HUES48 (cell line): ENCODE data around the gene NUTM1.
"Not testable (repeated sequence)": the region's sequence is repeated elsewhere in the genome, so short reads cannot be mapped to it uniquely, and the experiment has no call there.

Experiments used
- H3K27ac ChIP-seq: one replicate; pipeline ENCODE4 v1.7.0; 2013; ENCODE audit warnings: low read depth, low read length, inconsistent platforms
- H3K27me3 ChIP-seq: 2 replicates; pipeline ENCODE4 v1.6.1; 2013; ENCODE audit warnings: mild to moderate bottlenecking, low read length; ENCODE audit not compliant: control insufficient read depth, insufficient read depth
- H3K36me3 ChIP-seq: 2 replicates; pipeline ENCODE4 v1.6.1; 2013; ENCODE audit warnings: low read length; ENCODE audit not compliant: control insufficient read depth, insufficient read depth
- H3K4me1 ChIP-seq: 2 replicates; pipeline ENCODE4 v1.6.1; 2013; ENCODE audit warnings: mild to moderate bottlenecking, low read length; ENCODE audit not compliant: control insufficient read depth, insufficient read depth
- H3K4me3 ChIP-seq: 2 replicates; pipeline ENCODE4 v1.5.1; 2013; ENCODE audit warnings: mild to moderate bottlenecking, low read depth, low read length
- H3K9ac ChIP-seq: 2 replicates; pipeline ENCODE4 v1.6.1; 2013; ENCODE audit warnings: mild to moderate bottlenecking, low read depth, low read length, moderate library complexity
- H3K9me3 ChIP-seq: 2 replicates; pipeline ENCODE4 v1.6.1; 2013; ENCODE audit warnings: low read length; ENCODE audit not compliant: control insufficient read depth, insufficient read depth

Gene NUTM1

DNA sequence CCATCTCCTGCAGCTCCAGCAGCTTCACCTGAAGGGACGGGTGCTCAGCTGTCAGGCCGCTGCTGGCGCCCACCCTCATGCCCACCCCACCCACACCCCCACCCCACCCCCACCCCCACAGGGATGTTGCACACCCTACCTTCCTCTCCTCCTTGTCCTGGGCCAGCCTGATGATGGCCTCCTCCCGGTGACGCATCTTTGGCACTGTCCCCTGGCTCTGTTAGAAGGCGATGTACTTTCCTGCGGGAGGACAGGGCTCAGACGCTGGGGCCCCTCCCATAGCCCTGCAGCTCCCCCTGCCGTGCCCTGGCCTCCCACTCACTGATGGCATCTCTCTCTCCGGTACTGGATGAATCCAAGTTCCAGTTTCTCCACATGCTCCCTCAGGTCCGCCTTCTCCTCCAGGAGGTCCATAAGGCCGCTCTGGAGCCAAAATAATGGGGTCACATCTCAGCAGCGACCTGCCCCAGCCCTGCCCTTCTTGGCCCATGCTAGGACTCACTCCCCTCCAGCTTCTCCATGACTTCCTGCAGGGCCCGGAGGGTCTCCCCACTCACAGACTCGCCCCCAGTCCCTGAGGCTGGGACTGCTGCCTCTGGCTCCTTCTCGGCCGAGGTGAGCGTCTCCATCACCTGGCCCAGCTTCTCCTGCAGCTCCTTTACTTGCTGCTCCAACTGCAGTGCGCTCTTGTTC, 38.9 kb downstream of the NUTM1 start:
- not testable (repeated sequence) for H3K4me1 ChIP-seq, H3K27ac ChIP-seq, H3K4me3 ChIP-seq, H3K9me3 ChIP-seq, H3K27me3 ChIP-seq, H3K9ac ChIP-seq, H3K36me3 ChIP-seq

DNA sequence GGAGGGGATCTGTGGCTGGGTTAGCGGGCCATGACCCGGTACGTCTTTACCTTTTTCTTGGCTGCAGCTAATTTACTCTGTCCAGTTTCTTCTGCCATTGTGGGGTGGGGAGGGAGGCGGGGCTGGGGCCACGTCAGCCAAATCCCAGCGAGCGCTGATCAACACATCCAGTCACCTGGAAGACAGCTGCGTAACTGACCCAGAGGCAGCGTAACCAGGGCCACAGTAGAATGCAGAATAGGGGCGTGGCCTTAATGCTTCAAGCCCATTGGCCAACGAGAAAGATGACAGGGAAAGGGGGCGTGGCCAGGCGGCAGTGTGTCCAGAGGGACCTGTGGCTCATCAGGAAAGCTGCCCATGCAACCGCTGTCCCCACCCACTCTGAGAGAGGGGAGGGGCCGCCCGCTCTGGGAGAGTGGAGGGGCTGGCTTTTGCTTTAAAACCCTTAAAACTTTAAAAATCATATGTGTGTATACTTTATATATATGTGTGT, 46.5 kb downstream of the NUTM1 start:
- not testable (repeated sequence) for H3K4me3 ChIP-seq, H3K9ac ChIP-seq, H3K36me3 ChIP-seq, H3K4me1 ChIP-seq, H3K9me3 ChIP-seq, H3K27ac ChIP-seq, H3K27me3 ChIP-seq

DNA sequence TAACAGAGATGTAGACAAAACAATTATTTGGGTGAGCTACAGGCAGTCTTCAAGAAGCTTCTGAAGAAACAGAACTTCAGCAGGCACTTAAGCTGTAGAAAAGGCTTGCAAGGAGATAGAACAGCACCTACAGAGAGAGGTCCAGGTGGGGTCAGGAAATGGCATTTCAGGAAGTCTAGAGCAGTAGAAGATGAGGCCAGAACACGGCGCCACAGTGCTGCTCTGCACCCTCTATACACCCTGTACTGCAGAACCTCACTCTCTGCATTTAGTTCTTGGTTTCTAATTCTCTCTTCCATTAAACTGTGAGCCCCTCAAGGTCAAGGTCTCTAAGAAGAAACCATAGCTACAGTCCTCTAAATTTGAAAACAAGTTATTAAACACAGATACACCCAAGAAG, 49.9 kb downstream of the NUTM1 start:
- not testable (repeated sequence) for H3K9ac ChIP-seq, H3K4me3 ChIP-seq, H3K27ac ChIP-seq, H3K27me3 ChIP-seq, H3K4me1 ChIP-seq, H3K36me3 ChIP-seq, H3K9me3 ChIP-seq

DNA sequence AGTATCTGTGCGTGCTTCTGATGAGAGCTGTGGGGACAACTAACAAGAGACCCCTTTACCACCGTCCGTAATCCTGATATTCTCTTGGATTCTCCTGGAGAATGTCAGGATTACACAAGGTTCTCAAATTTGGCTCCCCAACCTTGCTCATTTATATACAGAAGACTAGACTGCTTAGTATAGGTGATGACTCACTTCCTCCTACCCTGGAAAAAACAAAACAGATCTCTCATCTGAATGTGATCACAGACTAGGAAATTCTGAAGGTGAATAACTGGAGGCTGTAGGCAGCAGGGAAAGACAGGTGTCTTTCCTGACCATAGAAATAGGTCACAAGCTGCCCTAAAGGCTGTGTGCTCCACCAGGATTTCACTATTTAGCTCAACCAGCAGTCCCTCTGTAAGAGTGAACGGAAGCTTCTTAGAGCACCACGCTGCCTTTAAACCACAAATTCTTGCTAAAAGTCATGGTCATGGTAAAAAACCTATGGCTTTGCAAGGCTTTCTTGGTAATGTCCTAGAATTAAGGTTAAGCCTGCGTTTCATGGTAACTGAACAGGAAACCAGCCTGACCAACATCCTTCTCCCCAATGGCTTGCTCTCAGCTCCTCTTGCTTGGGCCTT, 54.6 kb downstream of the NUTM1 start:
- not testable (repeated sequence) for H3K9me3 ChIP-seq, H3K9ac ChIP-seq, H3K27me3 ChIP-seq, H3K27ac ChIP-seq, H3K4me3 ChIP-seq, H3K36me3 ChIP-seq, H3K4me1 ChIP-seq

DNA sequence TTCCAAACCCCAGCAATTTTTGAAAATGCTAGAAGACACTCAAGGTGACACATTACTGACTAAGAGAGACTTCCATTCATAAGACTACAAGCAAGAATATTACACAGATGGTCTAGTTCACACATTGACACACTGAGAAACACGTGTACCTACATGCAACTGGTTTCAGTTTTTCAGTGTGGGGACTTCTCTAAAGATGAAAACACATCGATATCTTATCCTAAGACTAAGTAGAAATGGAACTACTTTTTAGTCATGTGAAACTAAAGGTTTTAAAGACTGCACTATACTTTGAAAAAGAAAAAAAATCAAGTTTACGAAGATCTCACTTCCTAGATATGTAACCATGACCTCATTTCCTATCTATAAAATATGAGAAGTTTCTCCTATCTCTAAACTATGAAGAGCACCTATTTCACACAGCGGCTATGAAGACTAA, 60.1 kb downstream of the NUTM1 start:
- H3K27me3 ChIP-seq, H3K9ac ChIP-seq, H3K4me1 ChIP-seq, H3K36me3 ChIP-seq, H3K4me3 ChIP-seq, H3K9me3 ChIP-seq, H3K27ac ChIP-seq: not testable (repeated sequence)

DNA sequence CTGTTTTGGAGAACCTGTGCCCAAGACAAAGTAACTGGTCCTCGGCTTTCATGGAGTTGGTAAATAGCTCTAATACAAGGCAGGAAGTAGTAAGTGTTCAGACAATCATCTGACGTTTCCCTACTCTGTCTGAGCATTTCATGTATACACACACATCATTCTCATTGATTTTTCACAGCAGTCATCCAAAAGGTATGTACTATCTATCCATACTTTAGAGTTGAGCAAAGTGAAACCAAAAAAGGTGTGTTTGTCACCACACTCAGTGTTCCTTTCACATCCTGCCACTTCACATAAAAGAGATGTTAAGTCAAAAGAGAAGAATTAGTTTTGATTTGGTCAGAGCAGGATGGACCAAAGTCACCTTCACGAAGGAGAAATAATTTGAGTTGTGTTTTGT, 60.8 kb downstream of the NUTM1 start:
- not testable (repeated sequence) for H3K27ac ChIP-seq, H3K27me3 ChIP-seq, H3K4me3 ChIP-seq, H3K36me3 ChIP-seq, H3K9ac ChIP-seq, H3K9me3 ChIP-seq, H3K4me1 ChIP-seq
